ENCODE measurements around the gene AURKB. TPM values are rescaled to one million over a fixed set of nuclear protein-coding genes. Genes with fewer than 3 reads are reported as not detected.

Gene AURKB
- total and polyA plus RNA-seq, 2 of the 13 experiments (the other 11 are each of a cell fraction or from before 2014, with no cell fraction given): 29.5 to 75.3 TPM

DNA sequence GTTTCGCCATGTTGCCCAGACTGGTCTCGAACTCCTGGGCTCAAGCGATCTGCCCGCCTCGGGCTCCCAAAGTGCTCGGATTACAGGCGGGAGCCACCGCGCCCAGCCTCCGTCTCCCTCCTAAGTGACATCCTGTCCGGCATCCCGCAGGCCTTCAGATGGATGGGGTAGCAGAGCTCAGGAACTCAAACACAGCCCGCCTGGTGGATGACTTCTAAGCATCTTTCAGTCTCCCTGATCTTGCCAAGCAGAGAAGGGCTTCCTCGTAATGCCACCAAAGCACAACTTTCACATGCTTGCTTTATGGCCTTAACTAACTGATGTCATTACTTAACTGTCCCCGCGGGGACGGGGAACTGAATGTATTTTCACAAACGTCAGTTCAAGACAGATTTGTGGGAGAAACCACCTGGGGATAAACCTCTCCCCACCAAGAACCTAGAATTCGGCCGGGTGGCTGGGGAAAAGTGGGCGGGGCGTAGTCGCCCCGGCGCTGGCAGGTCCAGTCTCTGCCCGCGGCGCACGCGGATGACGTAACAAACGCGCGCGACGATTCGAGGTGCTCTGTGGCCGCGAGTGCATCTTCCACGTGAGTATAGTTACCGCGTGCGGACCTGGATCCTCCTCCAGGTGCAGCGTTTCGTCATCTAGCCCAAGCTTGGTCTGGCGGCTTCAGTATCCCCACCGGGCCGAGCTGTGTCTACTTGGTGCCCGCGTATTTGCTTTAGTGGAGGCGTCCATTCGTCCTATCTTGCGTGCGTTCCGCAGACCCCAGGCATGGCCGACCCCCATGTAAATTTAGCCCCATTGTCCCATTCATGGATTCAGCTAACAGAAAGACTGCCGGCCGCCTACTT is 38.6 kb upstream of the AURKB start, which contains the start of gene PFAS (continued):
- no peak for TF ChIP-seq ZBTB46 (CRISPR knock-in tag; IDR thresholded peaks at IDR 0.05; ENCODE audit: borderline replicate concordance)
- no peak for TF ChIP-seq ZNF572 (CRISPR knock-in tag; IDR thresholded peaks at IDR 0.05)
- no peak; the same call in 1 of the 2 replicates for TF ChIP-seq ZNF503 (CRISPR knock-in tag; IDR thresholded peaks at IDR 0.05)
- no peak for TF ChIP-seq RAD51 (IDR thresholded peaks at IDR 0.05; ENCODE audit: borderline replicate concordance)
- no peak for TF ChIP-seq U2AF2 (IDR thresholded peaks at IDR 0.05; ENCODE audit: low read depth, low read length)
- TF ChIP-seq PLRG1 (conservative IDR thresholded peaks at IDR 0.05): no peak
- TF ChIP-seq AKNA (CRISPR knock-in tag; IDR thresholded peaks at IDR 0.05; ENCODE audit: borderline replicate concordance): no peak
- no peak for TF ChIP-seq ZEB1 (IDR thresholded peaks at IDR 0.05; ENCODE audit: insufficient replicate concordance, low read depth)
- TF ChIP-seq MED1 (CRISPR knock-in tag; IDR thresholded peaks at IDR 0.05): peak; percentile 43
- no peak for TF ChIP-seq NFE2L1 (CRISPR knock-in tag; IDR thresholded peaks at IDR 0.05; ENCODE audit: borderline replicate concordance)
- peak; percentile 83; the same call in 1 of the 2 replicates for TF ChIP-seq ZBTB3 (CRISPR knock-in tag; IDR thresholded peaks at IDR 0.05; ENCODE audit: borderline replicate concordance, low read depth)
- TF ChIP-seq, protein P1, sequence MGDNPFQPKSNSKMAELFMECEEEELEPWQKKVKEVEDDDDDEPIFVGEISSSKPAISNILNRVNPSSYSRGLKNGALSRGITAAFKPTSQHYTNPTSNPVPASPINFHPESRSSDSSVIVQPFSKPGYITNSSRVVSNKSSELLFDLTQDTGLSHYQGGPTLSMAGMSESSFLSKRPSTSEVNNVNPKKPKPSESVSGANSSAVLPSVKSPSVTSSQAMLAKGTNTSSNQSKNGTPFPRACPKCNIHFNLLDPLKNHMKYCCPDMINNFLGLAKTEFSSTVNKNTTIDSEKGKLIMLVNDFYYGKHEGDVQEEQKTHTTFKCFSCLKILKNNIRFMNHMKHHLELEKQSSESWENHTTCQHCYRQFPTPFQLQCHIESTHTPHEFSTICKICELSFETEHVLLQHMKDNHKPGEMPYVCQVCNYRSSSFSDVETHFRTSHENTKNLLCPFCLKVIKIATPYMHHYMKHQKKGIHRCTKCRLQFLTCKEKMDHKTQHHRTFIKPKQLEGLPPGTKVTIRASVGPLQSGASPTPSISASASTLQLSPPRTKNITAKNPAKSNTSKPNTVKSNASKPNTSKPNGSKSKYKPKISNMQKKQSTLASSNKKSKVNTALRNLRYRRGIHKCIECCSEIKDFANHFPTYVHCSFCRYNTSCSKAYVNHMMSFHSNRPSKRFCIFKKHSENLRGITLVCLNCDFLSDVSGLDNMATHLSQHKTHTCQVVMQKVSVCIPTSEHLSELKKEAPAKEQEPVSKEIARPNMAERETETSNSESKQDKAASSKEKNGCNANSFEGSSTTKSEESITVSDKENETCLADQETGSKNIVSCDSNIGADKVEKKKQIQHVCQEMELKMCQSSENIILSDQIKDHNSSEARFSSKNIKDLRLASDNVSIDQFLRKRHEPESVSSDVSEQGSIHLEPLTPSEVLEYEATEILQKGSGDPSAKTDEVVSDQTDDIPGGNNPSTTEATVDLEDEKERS (CRISPR knock-in tag; IDR thresholded peaks at IDR 0.05): no peak
- TF ChIP-seq HHEX (CRISPR knock-in tag; IDR thresholded peaks at IDR 0.05): no peak
- no peak for TF ChIP-seq NR1H2 (CRISPR knock-in tag; IDR thresholded peaks at IDR 0.05; ENCODE audit: borderline replicate concordance, low read depth)
- peak; percentile 84 for TF ChIP-seq ZNF431 (CRISPR knock-in tag; IDR thresholded peaks at IDR 0.05; ENCODE audit: borderline replicate concordance, low read depth)
- no peak for TF ChIP-seq SATB2 (CRISPR knock-in tag; IDR thresholded peaks at IDR 0.05)
- TF ChIP-seq ARID2 (CRISPR knock-in tag; IDR thresholded peaks at IDR 0.05; ENCODE audit: borderline replicate concordance): no peak

Measured in HepG2 (cell line).